ENCODE data around the gene SDK1. TPM values are rescaled to one million over a fixed set of nuclear protein-coding genes. Genes with fewer than 3 reads are reported as not detected.
"Not testable (repeated sequence)": the region's sequence is repeated elsewhere in the genome, so short reads cannot be mapped to it uniquely, and the experiment has no call there.

Gene SDK1
- total RNA-seq, 1 donor from 2014 or later: 0.53 TPM

DNA sequence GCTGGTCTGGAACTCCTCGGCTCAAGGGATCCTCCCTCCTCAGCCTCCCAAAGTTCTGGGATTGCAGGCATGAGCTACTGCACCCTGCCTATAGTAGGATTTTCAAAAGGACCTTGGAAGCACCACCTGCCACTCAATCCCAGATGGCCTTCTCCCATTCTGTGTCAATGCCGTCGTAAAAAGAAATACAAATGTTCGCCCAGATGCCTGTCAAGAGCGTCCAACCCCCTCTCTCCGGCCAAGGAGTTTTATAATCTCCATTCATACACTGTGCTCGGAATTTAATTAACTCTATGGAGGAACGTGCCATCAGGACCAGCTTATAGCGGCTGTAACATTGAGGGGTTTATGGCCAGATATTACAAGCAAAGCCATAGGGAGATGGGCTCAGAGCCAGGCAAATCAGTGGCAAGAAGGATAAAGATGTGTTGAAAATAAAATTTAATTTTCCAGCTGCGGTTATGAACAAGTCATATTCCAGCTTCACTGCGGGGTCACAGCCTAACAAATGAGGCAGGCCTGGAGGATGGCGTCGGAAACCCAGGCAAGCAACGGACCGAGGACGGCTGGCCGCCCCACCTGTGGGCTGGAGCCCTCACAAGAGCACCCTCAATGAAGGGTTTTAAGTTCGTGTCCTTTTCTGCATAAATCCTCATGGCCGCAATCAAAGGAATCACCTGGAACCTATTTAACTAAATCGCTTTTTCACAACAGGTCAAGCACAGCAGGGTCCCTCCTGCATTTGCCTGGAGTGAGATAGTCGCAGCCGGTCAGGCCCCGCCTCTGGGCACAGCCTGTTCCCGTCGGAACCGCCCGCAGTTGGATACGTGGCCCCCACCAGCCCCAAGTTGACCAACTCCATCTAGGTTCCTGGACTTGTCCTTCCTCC lies 1006.5 kb downstream of the SDK1 start:
- ATAC-seq (no peak), DNase-seq (ENCODE audit: low spot score) (no peak)

DNA sequence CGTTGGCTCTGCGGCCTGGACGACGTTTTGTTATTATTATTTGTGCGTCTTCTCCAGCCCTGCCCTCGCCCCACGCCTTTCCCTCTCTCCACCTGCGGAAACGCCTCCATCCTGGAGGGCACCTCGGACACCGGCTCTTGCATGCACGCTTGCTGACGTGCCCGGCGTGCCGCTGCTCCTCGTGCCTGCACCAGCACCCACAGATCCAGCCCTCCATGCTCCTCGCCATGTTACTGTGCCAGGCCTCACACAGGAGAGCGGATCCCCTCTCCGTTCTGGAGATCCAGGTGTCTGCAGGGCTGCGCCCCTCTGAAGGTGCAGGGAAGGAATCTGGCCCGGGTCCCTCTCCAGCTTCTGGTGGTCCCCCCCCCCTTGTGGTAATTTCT lies 1007.1 kb downstream of the SDK1 start:
- DNase-seq (ENCODE audit: low spot score) (no peak), ATAC-seq (no peak)

DNA sequence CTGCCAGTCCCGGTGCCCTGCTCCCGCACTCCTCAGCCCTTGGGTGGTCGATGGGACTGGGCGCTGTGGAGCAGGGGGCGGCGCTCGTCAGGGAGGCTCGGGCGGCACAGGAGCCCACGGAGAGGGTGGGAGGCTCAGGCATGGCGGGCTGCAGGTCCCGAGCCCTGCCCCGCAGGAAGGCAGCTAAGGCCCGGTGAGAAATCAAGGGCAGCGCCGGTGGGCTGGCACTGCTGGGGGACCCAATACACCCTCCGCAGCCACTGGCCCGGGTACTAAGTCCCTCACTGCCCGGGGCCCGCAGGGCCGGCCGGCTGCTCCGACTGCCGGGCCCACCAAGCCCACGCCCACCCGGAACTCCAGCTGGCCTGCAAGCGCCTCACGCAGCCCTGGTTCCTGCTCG lies 1012.9 kb downstream of the SDK1 start:
- not testable (repeated sequence) for DNase-seq (ENCODE audit: low spot score); ATAC-seq

DNA sequence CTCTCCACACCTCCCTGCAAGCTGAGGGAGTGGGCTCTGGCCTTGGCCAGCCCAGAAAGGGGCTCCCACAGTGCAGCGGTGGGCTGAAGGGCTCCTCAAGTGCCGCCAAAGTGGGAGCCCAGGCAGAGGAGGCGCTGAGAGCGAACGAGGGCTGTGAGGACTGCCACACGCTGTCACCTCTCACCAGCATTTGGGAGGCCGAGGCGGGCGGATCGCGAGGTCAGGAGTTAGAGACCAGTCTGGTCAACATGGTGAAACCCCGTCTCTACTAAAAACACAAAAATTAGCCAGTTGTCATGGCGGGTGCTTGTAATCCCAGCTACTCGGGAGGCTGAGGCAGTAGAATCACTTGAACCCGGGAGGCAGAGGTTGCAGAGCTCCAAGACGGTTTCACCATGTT lies 1013.3 kb downstream of the SDK1 start:
- ATAC-seq; DNase-seq (ENCODE audit: low spot score): not testable (repeated sequence)
